IMR-90 (cell line): Measurements from ENCODE around the gene LAMTOR4. TPM values are rescaled to one million over a fixed set of nuclear protein-coding genes. Genes with fewer than 3 reads are reported as not detected.

Experiments used
- ATAC-seq: fragments of 200-7000 bp; cut with Tn5 transposase; 2 replicates; pipeline ENCODE4 v1.9.1; 2020; ENCODE audit warnings: low read depth, mild to moderate bottlenecking, moderate library complexity
- BruUV-seq: library from RNA; stranded (reverse); fragments of 400-500 nt; replicated peaks from 2 replicates; lab custom pipeline; 2021; lab: Mats Ljungman, UMichigan
- CTCF ChIA-PET: fragments of 300-600 bp; formaldehyde crosslinking; extraction: SDS; loops from one replicate; lab custom pipeline; 2021; ENCODE audit warnings: antibody characterized with exemption; lab: Yijun Ruan, JAX
- POLR2A ChIA-PET: fragments of 300-600 bp; sonication (Branson Sonifier 250); formaldehyde crosslinking; loops from one replicate; lab custom pipeline; 2022; ENCODE audit warnings: antibody characterized with exemption; ENCODE audit not compliant: unreplicated experiment; lab: Charles Lee
- DNase-seq: peaks from one replicate; pipeline ENCODE4 v3.0.0; 2013
- H2AFZ ChIP-seq: replicated peaks from 2 replicates; pipeline ENCODE3; 2013; ENCODE audit warnings: low read length, mild to moderate bottlenecking; ENCODE audit not compliant: poor library complexity
- H2AK5ac ChIP-seq: 2 replicates; pipeline ENCODE4 v1.6.1; 2013; ENCODE audit warnings: low read depth, low read length, inconsistent platforms
- H2AK9ac ChIP-seq: replicated peaks from 2 replicates; pipeline ENCODE3; 2013; ENCODE audit warnings: mild to moderate bottlenecking, low read depth, low read length, moderate library complexity; ENCODE audit not compliant: poor library complexity
- H2BK120ac ChIP-seq: 2 replicates; pipeline ENCODE4 v1.6.1; 2013; ENCODE audit warnings: low read depth, low read length, inconsistent platforms
- H2BK15ac ChIP-seq: 3 replicates; pipeline ENCODE4 v1.6.1; 2013; ENCODE audit warnings: low read depth, low read length, inconsistent platforms
- H2BK20ac ChIP-seq: 2 replicates; pipeline ENCODE4 v1.6.1; 2013; ENCODE audit warnings: low read depth, mild to moderate bottlenecking, inconsistent platforms, low read length, moderate library complexity
- H2BK5ac ChIP-seq: 2 replicates; pipeline ENCODE4 v1.6.1; 2013; ENCODE audit warnings: mild to moderate bottlenecking, low read depth, low read length, inconsistent platforms; ENCODE audit not compliant: poor library complexity, severe bottlenecking
- H3K14ac ChIP-seq: replicated peaks from 2 replicates; pipeline ENCODE4 v1.6.1; 2013; ENCODE audit warnings: low read depth, low read length, inconsistent platforms
- H3K18ac ChIP-seq: 2 replicates; pipeline ENCODE4 v1.6.1; 2013; ENCODE audit warnings: low read depth, low read length, control low read depth
- H3K23ac ChIP-seq: 2 replicates; pipeline ENCODE4 v1.6.1; 2013; ENCODE audit warnings: low read depth, low read length, inconsistent platforms
- H3K27ac ChIP-seq: 2 replicates; pipeline ENCODE4 v1.5.1; 2013; ENCODE audit warnings: mild to moderate bottlenecking, control low read depth, low read length; ENCODE audit not compliant: insufficient read depth
- H3K27me3 ChIP-seq: 2 replicates; pipeline ENCODE4 v1.6.1; 2013; ENCODE audit warnings: low read length; ENCODE audit not compliant: control insufficient read depth, insufficient read depth
- H3K36me3 ChIP-seq: 2 replicates; pipeline ENCODE4 v1.6.1; 2013; ENCODE audit warnings: low read length, mixed read lengths; ENCODE audit not compliant: control insufficient read depth, insufficient read depth
- H3K4ac ChIP-seq: 2 replicates; pipeline ENCODE4 v1.6.1; 2013; ENCODE audit warnings: low read depth, low read length, inconsistent platforms
- H3K4me1 ChIP-seq: 2 replicates; pipeline ENCODE4 v1.6.1; 2013; ENCODE audit warnings: low read length, mixed read lengths; ENCODE audit not compliant: control insufficient read depth, insufficient read depth
- H3K4me2 ChIP-seq: 2 replicates; pipeline ENCODE4 v1.6.1; 2013; ENCODE audit warnings: low read depth, mild to moderate bottlenecking, control low read depth, low read length, moderate library complexity
- H3K4me3 ChIP-seq: 2 replicates; pipeline ENCODE4 v1.5.1; 2013; ENCODE audit warnings: low read depth, mild to moderate bottlenecking, control low read depth, low read length, moderate library complexity; ENCODE audit not compliant: insufficient read depth
- H3K56ac ChIP-seq: 2 replicates; pipeline ENCODE4 v1.6.1; 2013; ENCODE audit warnings: low read length, inconsistent platforms; ENCODE audit not compliant: insufficient read depth; ENCODE audit errors: extremely low read depth
- H3K79me1 ChIP-seq, 2 experiments: 2 replicates each; pipeline ENCODE4 v1.6.1; 2013; ENCODE audit warnings: low read length in 2 of 2, inconsistent platforms in 1 of 2, low read depth in 1 of 2
- H3K9ac ChIP-seq: 2 replicates; pipeline ENCODE4 v1.6.1; 2013; ENCODE audit warnings: low read depth, low read length, control low read depth
- H3K9me1 ChIP-seq: 2 replicates; pipeline ENCODE4 v1.6.1; 2013; ENCODE audit warnings: low read length, inconsistent platforms; ENCODE audit not compliant: insufficient read depth
- H3K9me3 ChIP-seq: 2 replicates; pipeline ENCODE4 v1.6.1; 2013; ENCODE audit warnings: low read length; ENCODE audit not compliant: control insufficient read depth, insufficient read depth
- H4K20me1 ChIP-seq: 2 replicates; pipeline ENCODE4 v1.6.1; 2013; ENCODE audit warnings: low read length, inconsistent platforms; ENCODE audit not compliant: insufficient read depth
- H4K5ac ChIP-seq: 2 replicates; pipeline ENCODE4 v1.6.1; 2013; ENCODE audit warnings: mild to moderate bottlenecking, low read depth, low read length, control low read depth
- H4K8ac ChIP-seq, 2 experiments: 2 replicates each; pipeline ENCODE4 v1.6.1; 2013; ENCODE audit warnings: low read depth in 2 of 2, low read length in 2 of 2, control low read depth in 1 of 2, inconsistent platforms in 1 of 2
- H4K91ac ChIP-seq: 2 replicates; pipeline ENCODE4 v1.6.1; 2013; ENCODE audit warnings: low read depth, low read length, inconsistent platforms; ENCODE audit not compliant: insufficient read depth
- RAD21 ChIP-seq: IDR thresholded peaks from 2 replicates; pipeline ENCODE4 v1.6.1; 2012; ENCODE audit warnings: low read length, improper control_type of control experiment
- RCOR1 ChIP-seq: IDR thresholded peaks from 2 replicates; pipeline ENCODE4 v1.6.1; 2012; ENCODE audit warnings: mild to moderate bottlenecking, low read length, improper control_type of control experiment; ENCODE audit not compliant: insufficient replicate concordance
- WGBS, 2 experiments: methylation state at CpG; one replicate each; pipeline versions ENCODE4 v1.1.5 to v1.1.7; 2013; ENCODE audit warnings: missing lambda C conversion rate in 2 of 2; ENCODE audit not compliant: insufficient read length in 1 of 2; ENCODE audit errors: extremely low coverage in 2 of 2; 5-methylcytosine and 5-hydroxymethylcytosine counted together
- dilution Hi-C: fragments of 300-500 bp; cut with HindIII; formaldehyde crosslinking; loops from one replicate; pipeline ENCODE4 v1.14.3; 2018; ENCODE audit warnings: low sequenced_read_pairs; ENCODE audit not compliant: unreplicated experiment
- in situ Hi-C: fragments of 300-500 bp; cut with MboI; formaldehyde crosslinking; loops from 3 replicates; pipeline ENCODE4 v1.14.3; 2019; ENCODE audit warnings: low sequenced_read_pairs, inconsistent platforms, mixed read lengths
- intact Hi-C: fragments of 100-400 bp; cut with micrococcal nuclease; formaldehyde crosslinking; loops from 2 replicates; pipeline ENCODE4 v1.10.0; 2022
- polyA plus RNA-seq, 3 experiments: library from polyadenylated mRNA; depleted of rRNA; stranded (reverse); fragments of >200 nt; gene quantifications; 2 replicates each; pipeline ENCODE4 v1.2.3, GENCODE V29; 2012; ENCODE audit warnings: low replicate concordance in 1 of 3
- total RNA-seq: library from RNA; depleted of rRNA; stranded (reverse); fragments of >200 nt; gene quantifications from 2 replicates; pipeline ENCODE4 v1.2.3, GENCODE V29; 2012
- TF ChIP-seq, protein P1 (sequence below): fragments of 150-350 bp; IDR thresholded peaks from 2 replicates; pipeline ENCODE4 v1.6.1; 2017; ENCODE audit warnings: mild to moderate bottlenecking, antibody characterized with exemption, low read length, low read depth

Gene LAMTOR4
- total and polyA plus RNA-seq, 2 of the 4 experiments (the other 2 are of a cell fraction), result 134 to 268 TPM

DNA sequence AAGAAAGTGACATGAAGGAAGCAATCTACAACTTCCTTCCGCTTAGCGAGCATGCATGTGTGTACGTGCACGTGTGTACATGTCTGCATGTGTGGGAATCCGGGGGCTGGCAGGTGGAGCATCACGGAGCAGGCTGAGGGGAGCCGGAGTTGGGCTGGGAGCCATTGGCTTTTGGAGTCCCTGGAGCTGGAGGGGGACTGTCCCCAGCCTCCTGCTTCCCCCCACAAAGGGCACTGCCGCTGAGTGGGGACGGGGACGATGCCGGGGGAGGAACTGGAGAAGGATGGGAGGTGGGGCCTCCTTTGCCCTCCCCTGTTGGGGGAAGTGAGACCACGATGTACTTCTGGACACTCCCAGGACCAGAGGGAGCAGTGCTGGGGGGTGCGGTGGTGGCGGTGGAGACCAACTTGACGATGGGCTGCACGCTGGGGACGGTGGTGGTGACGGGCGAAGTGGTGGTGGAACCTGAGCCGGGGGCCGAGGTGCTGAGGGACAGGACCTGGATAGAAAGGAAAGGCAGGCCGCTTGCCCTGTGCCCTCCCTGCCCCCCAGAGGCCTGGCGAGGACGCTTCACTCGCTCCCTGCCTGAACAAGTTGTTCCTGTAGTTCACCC, 41.5 kb upstream of the LAMTOR4 start:
- Histone ChIP-seq H3K9ac (no peak overlapping the region), H3K9me3 (no peaks in the 10 kb centered on the region), H2BK120ac (no peak overlapping the region), H3K23ac (no peak overlapping the region), H3K79me1 (peaks cover 5 to 18% of the 10 kb centered on the region in 2 experiments), H2AK5ac (no peak overlapping the region), H3K18ac (no peak overlapping the region), H3K9me1 (peaks cover 5% of the 10 kb centered on the region; the same call in 1 of the 2 replicates), H2BK20ac (no peak overlapping the region), H2BK5ac (no peak overlapping the region), H3K56ac (no peak overlapping the region), H4K5ac (no peak overlapping the region), H2BK15ac (no peak overlapping the region), H2AK9ac (no peak overlapping the region), H3K14ac (no peak overlapping the region), H3K27me3 (no peaks in the 10 kb centered on the region), H2AFZ (no peak overlapping the region), H3K36me3 (peaks cover 64% of the 10 kb centered on the region), H3K27ac (no peak overlapping the region), H4K20me1 (peaks cover 3% of the 10 kb centered on the region; the same call in 1 of the 2 replicates), H4K8ac (no peak overlapping the region), H3K4me1 (peaks cover 7% of the 10 kb centered on the region), H3K4me2 (no peak overlapping the region), H4K91ac (no peak overlapping the region), H3K4me3 (no peak overlapping the region), H3K4ac (no peak overlapping the region)
- 82% methylated on average over 14 of the region's 25 CpGs; no CpG with 5 or more reads in 1 of the 2 experiments for WGBS, 2 experiments
- intact Hi-C loops, result no loop called here
- no peak for DNase-seq
- dilution Hi-C loops, result no loop called here
- no peak for TF ChIP-seq RCOR1
- TF ChIP-seq RAD21, result no peak
- TF ChIP-seq, protein P1, sequence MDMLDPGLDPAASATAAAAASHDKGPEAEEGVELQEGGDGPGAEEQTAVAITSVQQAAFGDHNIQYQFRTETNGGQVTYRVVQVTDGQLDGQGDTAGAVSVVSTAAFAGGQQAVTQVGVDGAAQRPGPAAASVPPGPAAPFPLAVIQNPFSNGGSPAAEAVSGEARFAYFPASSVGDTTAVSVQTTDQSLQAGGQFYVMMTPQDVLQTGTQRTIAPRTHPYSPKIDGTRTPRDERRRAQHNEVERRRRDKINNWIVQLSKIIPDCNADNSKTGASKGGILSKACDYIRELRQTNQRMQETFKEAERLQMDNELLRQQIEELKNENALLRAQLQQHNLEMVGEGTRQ, result no peak
- ATAC-seq, result no peak
- BruUV-seq, result TSS peak; percentile 97
- ChIA-PET CTCF (no interaction called here), POLR2A (no interaction called here)
- in situ Hi-C loops, result no loop called here
